Stimulated activated CD4-positive, alpha-beta T cell treated with anti-CD3 and anti-CD28 coated beads, Interleukin-1b, Interleukin-23, amount 100 ng/mL, for 24 hours (primary cell): ENCODE data around the gene BMP5.

Source experiments
- DNase-seq, 4 experiments: peaks; one replicate each; pipeline ENCODE4 v3.0.0-alpha.2; 2020; ENCODE audit warnings: low read depth in 4 of 4, low spot score in 1 of 4

BMP5 gene

GRCh38 chr6:55726144-55726543 is 149.2 kb downstream of the BMP5 start:
- DNase-seq = no peak

- no peak for DNase-seq
These were observed 160.6 kb downstream of the BMP5 start for GRCh38 chr6:55714831-55715230.

GRCh38 chr6:55713436-55713835 is 162.0 kb downstream of the BMP5 start:
- DNase-seq = no peak

- DNase-seq = no peak
These were observed 166.7 kb downstream of the BMP5 start for GRCh38 chr6:55708711-55709110.

- no peak for DNase-seq
These were observed 169.6 kb downstream of the BMP5 start for GRCh38 chr6:55705451-55706440.

- DNase-seq = no peak
These were observed 171.0 kb downstream of the BMP5 start for GRCh38 chr6:55704421-55704820.
